ENCODE data around the gene UBTF. TPM values are rescaled to one million over a fixed set of nuclear protein-coding genes. Genes with fewer than 3 reads are reported as not detected.

Gene UBTF
- total and polyA plus RNA-seq, 2 of the 4 experiments (the other 2 are of a cell fraction): 29.7 to 42.1 TPM

DNA sequence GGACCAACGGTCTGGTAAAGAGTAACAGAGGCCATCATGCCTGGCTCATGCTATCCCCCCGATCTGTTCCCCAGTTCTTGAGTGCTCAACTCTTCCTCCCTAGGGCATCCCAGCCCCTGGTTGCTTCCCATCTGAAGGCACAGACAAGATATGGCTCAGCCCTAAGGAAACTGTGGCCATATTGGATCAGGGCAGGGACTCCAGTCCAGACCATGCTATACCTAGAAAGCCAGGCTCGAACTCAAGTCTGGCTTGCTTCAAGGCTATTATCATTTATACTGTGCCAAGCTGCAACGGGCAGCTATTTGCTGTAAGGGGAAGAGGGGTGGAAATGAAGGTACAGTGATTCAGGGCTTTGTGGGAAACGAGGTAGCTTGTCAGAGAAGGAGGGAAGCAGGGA lies 2.8 kb downstream of the UBTF start:
- no peak for DNase-seq
- BruUV-seq (replicated peaks): no TSS peak
- Histone ChIP-seq H2BK5ac (ENCODE audit: low read depth, low read length, poor library complexity, severe bottlenecking) (no peak overlapping the region), H2AK9ac (replicated peaks; ENCODE audit: low read depth, low read length, poor library complexity) (no peak overlapping the region), H2AFZ (replicated peaks; ENCODE audit: low read length, poor library complexity) (no peak overlapping the region), H3K4me1 (ENCODE audit: control insufficient read depth, insufficient read depth, low read length) (peaks cover 6% of the 10 kb centered on the region), H3K18ac (ENCODE audit: low read depth, low read length) (no peak overlapping the region), H4K91ac (ENCODE audit: insufficient read depth, low read depth, low read length) (no peak overlapping the region), H2AK5ac (ENCODE audit: low read depth, low read length) (no peak overlapping the region), H3K79me1 (ENCODE audit: low read depth in 1 of 2, low read length in 2 of 2) (peaks cover 32 to 53% of the 10 kb centered on the region in 2 experiments), H3K9me3 (ENCODE audit: control insufficient read depth, insufficient read depth, low read length) (no peaks in the 10 kb centered on the region), H3K27me3 (ENCODE audit: control insufficient read depth, insufficient read depth, low read length) (no peaks in the 10 kb centered on the region), H3K14ac (replicated peaks; ENCODE audit: low read depth, low read length) (no peak overlapping the region), H4K8ac (ENCODE audit: low read depth in 2 of 2, low read length in 2 of 2) (no peak overlapping the region), H3K9ac (ENCODE audit: low read depth, low read length) (no peak overlapping the region), H3K4ac (ENCODE audit: low read depth, low read length) (no peak overlapping the region), H4K20me1 (ENCODE audit: insufficient read depth, low read length) (peaks cover 28% of the 10 kb centered on the region), H3K4me3 (ENCODE audit: insufficient read depth, low read depth, low read length) (no peak overlapping the region), H3K4me2 (ENCODE audit: low read depth, low read length) (no peak overlapping the region), H3K56ac (ENCODE audit: extremely low read depth, insufficient read depth, low read length) (no peak overlapping the region), H4K5ac (ENCODE audit: low read depth, low read length) (no peak overlapping the region), H2BK20ac (ENCODE audit: low read depth, low read length) (no peak overlapping the region), H2BK15ac (ENCODE audit: low read depth, low read length) (no peak overlapping the region), H3K36me3 (ENCODE audit: control insufficient read depth, insufficient read depth, low read length) (peaks cover 41% of the 10 kb centered on the region), H2BK120ac (ENCODE audit: low read depth, low read length) (no peak overlapping the region), H3K9me1 (ENCODE audit: insufficient read depth, low read length) (peaks cover 20% of the 10 kb centered on the region), H3K23ac (ENCODE audit: low read depth, low read length) (no peak overlapping the region), H3K27ac (ENCODE audit: insufficient read depth, low read length) (no peak overlapping the region)
- intact Hi-C loops (cut with micrococcal nuclease) (loop anchor here (10.0 kb wide), 1 partner anchor 288 kb away; the partner anchor contains the start of gene GPATCH8), dilution Hi-C loops (cut with HindIII; ENCODE audit: low sequenced_read_pairs, unreplicated experiment) (no loop called here), in situ Hi-C loops (cut with MboI; ENCODE audit: low sequenced_read_pairs) (loop anchor here (25.0 kb wide), 2 partner anchors 296 to 421 kb away; partner anchors contain the start of gene GPATCH8)
- 90% methylated on average over 2 of the region's 5 CpGs; no CpG with 5 or more reads in 1 of the 2 experiments for WGBS, 2 experiments (ENCODE audit: extremely low coverage in 2 of 2, insufficient read length in 1 of 2)
- ATAC-seq (ENCODE audit: low read depth): no peak
- CTCF ChIA-PET: no interaction called here
- TF ChIP-seq, protein P1, sequence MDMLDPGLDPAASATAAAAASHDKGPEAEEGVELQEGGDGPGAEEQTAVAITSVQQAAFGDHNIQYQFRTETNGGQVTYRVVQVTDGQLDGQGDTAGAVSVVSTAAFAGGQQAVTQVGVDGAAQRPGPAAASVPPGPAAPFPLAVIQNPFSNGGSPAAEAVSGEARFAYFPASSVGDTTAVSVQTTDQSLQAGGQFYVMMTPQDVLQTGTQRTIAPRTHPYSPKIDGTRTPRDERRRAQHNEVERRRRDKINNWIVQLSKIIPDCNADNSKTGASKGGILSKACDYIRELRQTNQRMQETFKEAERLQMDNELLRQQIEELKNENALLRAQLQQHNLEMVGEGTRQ (IDR thresholded peaks at IDR 0.05; ENCODE audit: low read depth, low read length): no peak
- TF ChIP-seq RAD21 (IDR thresholded peaks at IDR 0.05; ENCODE audit: low read length): no peak
- POLR2A ChIA-PET (ENCODE audit: unreplicated experiment): no interaction called here

All from IMR-90 (cell line).